Myocyte (in vitro differentiated cells): ENCODE measurements around the gene NEU1. TPM values are rescaled to one million over a fixed set of nuclear protein-coding genes. Genes with fewer than 3 reads are reported as not detected.
"Not testable (repeated sequence)": the region's sequence is repeated elsewhere in the genome, so short reads cannot be mapped to it uniquely, and the experiment has no call there.

Experiments
- DNase-seq: peaks from one replicate; pipeline ENCODE4 v3.0.0-alpha.2; 2012; ENCODE audit warnings: low read depth
- polyA plus RNA-seq: library from polyadenylated mRNA; unstranded; fragments of >200 nt; gene quantifications from one replicate; pipeline ENCODE4 v1.2.1, GENCODE V29; 2012; ENCODE audit warnings: missing spikeins
- total RNA-seq: library from RNA; depleted of rRNA; stranded (reverse); fragments of >200 nt; gene quantifications from 2 replicates; pipeline ENCODE4 v1.2.3, GENCODE V29; 2014

The NEU1 gene
- 128 and 187 TPM in 2 replicates for total RNA-seq
- 65.8 TPM for polyA plus RNA-seq

DNA sequence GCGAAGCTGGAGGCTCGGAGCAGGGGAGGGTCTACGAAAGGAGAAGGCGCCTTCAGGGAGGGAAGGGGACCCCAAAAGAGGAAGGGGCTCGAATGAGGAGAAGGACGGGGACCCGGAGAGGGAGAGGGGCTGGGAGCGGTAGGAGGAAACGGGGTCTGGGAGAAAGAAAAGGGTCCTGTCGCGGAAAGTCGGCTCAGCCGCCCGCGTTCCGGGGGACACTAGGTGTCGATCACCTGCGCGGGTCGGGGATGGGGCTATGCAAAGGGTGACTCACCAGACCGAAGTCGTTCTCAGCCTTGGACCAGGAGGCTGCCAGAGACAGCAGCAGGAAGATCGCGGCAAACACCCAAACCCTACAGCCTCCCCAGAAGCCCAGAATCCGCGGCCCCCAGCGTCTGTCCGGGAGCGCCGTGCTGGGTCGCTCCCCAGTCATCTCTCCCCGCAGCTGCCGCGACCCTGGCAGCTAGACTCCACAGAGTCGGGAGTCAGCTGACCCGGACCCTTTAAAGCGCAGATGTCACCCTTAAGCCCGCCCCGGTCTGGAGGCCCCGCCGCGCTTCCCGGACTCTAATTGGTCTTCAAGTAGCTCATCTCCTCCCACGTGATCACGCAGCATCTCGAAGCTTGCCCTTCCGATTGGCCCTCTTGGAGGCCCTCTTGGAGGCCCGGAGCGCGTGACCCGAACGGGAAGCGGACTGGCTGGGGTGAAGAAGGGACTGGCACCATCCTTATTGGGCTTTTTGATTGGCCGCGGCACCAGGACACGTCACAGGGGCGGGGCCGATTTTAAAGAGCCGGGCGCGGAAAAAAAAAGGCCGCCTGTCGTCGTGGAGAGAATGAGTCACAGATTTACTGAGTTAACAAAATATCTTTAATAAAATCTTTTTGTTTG lies at the start of gene NEU1:
Gene NEU1, minus strand, starts transcription at position 478 of the 892 bp plus-strand sequence. Its CDS starts 45 bp downstream, at position 433.
- DNase-seq = peak; percentile 100

DNA sequence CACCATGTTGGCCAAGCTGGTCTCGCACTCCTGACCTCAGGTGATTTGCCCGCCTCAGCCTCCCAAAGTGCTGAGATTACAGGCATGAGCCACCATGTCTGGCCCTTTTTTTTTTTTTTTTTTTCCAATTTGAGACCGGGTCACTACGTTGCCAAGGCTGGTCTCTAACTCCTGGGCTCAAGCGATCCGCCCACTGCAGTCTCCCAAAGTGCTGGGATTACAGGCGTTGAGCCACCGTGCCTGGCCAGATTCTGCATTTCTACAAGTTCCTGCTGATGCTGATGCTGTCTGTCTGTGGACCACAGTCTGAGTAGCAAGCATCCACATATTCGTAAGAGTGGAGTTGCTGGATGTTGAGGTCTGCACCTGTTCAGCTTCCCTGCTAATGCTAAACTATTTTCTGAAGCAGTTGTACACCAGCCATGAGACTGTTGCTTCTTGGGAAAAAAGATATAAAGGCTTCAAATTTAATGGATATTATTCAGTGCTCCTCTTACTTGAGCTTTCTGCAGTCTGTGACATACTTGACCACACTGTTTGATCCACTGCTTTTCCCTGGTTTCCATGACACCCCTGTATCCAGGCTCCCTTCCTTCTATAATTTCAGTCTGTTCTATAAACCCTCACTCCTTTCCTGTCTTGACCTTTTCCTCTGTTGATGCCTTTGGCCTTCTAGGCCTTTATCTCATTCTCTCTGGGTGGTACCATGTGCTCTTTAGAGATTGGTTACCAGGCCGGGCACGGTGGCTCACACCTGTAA lies 49.4 kb upstream of the NEU1 start:
- DNase-seq = no peak

DNA sequence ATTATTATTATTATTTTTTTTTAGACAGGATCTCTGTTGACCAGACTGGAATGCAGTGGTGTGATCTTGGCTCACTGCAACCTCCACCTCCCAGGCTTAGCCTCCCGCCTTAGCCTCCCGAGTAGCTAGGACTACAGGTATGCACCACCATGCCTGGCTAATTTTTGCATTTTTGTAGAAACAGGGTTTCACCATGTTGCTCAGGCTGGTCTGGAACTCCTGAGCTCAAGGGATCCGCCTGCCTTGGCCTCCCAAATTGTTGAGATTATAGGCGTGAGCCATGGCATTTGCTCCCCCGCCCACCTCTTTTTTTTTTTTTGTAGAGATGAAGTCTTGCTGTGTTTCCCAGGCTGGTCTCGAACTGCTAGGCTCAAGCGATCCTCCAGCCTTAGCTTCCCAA lies 46.7 kb upstream of the NEU1 start:
- DNase-seq = not testable (repeated sequence)

DNA sequence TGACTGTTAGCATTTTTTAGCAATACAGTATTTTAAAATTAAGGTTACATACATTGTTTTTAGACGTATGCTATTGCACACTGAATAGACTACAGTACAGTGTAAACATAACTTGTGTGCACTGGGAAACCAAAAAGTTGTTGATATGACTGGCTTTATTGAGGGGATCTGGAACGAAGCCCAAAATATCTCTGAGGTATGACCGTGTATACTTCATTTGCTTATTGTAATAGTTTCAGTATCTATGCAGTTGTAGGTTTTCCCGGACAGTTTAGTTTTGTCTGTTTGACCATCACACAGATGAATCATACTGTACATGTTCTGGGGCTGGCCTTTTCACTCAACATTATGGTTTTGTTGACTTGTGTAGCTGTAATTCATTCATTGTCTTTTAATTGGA lies 46.2 kb upstream of the NEU1 start:
- DNase-seq = no peak

DNA sequence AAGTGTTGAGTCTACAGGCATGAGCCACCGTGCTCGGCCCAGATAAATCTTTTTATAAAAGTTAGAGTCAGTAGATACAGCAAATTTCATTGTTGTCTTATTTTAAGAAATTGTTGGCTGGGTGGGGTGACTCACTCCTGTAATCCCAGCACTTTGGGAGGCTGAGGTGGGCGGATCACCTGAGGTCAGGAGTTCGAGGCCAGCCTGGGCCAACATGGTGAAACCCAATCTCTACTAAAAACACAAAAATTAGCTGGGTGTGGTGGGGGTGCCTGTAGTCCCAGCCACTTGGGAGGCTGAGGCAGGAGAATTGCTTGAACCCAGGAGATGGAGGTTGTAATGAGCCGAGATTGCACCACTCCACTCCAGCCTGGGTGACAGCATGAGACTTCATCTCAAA lies 45.6 kb upstream of the NEU1 start:
- DNase-seq = not testable (repeated sequence)

DNA sequence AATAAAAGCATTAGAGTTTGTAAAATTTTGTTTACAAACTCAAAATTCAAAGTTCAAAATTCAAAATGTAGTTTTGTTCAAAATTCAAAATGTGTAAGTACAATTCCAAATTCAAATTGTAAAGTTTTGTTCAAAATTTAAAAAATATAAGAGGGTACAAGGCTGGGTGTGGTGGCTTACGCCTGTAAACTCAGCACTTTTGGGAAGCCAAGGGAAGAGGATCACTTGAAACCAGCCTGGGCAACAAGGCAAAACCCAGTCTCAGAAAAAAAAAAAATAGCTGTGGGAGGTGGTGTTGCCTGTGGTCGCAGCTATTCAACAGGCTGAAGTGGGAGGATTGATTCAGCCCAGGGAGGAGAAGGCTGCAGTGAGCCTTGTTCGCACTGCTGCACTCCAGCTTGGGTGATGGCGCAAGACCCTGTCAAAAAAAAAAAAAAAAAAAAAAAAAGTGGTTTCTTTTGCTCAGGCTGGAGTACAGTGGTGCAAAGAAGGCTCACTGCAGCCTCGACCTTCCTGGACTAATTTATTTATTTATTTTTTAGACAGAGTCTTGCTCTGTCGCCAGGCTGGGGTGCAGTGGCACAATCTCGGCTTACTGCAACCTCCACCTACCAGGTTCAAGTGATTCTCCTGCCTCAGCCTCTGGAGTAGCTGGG lies 44.7 kb upstream of the NEU1 start:
- peak; percentile 43 for DNase-seq

DNA sequence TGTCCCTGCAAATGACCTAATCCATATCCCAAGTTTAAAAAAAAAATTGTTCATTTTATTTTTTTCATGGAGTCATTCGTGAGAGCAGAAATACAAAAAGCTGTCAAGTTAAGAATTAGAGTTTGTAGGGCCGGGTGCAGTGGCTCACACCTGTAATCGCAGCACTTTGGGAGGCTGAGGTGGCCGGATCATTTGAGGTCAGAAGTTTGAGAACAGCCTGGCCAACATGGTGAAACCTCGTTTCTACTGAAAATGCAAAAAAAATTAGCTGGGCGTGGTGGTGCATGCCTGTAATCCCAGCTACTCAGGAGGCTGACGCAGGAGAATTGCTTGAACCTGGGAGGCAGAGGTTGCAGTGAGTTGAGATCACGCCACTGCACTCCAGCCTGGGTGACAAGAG lies 44.1 kb upstream of the NEU1 start:
- not testable (repeated sequence) for DNase-seq

DNA sequence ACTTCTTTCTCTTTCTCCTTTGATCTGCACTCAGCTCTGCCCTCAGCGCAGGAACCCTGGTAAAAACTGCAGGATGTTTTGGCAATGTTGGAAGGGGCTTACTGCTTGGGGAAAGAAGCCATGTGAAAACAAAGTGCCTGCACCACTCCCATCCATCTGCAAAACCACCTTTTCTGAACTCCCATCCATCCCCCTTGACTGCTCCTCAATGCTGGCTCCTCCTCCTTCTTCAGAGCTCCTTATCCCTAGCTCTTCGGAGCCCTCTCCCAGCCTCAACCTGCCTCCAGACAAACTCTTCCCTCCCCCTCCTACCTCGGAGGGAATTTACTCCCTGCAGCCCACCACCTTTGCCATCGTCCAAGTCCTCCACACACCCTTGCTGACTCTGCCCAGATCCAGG lies 43.5 kb upstream of the NEU1 start:
- DNase-seq = no peak

DNA sequence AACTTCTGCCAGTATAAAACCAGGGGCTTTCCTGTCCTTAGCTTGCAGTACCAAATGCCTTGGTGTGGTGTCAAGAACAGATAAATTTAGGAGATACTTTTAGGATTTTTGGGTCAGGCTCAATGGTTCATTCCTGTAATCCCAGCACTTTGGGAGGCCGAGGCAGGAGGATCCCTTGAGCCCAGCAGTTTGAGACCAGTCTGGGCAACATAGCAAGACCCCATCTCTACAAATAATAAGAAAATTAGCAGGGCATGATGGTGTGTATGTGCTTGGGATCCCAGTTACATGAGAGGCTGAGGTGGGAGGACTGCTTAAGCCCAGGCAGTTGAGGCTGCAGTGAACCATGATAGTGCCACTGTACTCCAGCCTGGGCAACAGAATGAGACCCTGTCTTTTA lies 42.4 kb upstream of the NEU1 start:
- no peak for DNase-seq

DNA sequence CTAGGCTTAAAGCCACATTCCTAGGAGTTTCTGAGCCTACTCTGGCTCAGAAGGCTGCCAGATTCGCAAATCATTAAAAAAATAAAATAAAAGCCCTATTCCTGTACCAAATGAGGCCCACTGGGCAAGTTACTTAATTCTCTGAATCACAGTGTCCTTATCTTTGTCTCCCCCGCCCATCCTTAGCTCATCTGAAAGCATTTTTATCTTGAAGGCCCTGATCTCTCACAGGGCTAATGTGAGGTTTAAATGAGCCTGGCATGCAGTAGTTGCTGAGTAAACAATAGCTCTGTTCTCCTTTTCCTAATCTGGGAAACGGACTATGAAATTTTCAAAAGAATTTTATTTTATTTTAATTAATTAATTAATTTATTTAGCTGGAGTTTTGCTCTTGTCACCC lies 41.3 kb upstream of the NEU1 start:
- no peak for DNase-seq

DNA sequence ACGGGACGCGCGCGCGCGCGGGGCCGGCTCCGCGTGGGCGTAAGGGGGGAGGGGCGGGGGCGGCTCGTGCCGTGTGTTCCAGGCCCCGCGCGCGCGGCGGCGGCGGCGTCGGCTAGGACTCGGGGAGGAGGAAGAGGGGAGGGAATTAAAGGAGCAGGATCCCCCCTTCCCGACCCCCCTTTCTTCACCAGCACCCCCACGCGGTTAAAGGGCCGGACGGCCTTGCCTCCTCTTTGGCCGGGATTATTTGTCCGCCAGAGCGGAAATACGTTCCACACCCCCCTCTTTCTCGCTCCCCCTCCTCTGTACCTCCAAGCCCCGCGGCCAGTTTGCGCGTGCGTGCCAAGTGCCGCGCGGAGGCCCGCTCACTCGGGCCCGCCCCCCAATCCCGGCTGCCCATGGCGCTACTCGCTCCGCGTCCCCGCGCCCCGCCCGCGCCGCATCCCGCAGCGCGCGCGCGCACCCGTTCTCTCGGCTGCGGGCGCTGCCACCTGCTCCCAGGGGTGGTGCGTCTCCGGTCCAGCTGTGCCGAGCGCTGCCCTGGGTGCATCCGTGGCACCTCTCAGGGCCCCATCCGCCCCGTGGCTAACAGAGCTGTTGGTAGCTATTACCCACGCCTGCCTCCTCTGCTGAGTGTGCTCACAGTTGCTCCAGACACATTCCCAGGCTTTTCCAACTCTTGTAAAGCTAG lies 39.5 kb upstream of the NEU1 start, which contains the start of gene ZBTB12:
Gene ZBTB12, minus strand, starts transcription at position 134 of the 691 bp plus-strand sequence. CDS start 781 bp downstream, outside the sequence.
- peak; percentile 97 for DNase-seq

DNA sequence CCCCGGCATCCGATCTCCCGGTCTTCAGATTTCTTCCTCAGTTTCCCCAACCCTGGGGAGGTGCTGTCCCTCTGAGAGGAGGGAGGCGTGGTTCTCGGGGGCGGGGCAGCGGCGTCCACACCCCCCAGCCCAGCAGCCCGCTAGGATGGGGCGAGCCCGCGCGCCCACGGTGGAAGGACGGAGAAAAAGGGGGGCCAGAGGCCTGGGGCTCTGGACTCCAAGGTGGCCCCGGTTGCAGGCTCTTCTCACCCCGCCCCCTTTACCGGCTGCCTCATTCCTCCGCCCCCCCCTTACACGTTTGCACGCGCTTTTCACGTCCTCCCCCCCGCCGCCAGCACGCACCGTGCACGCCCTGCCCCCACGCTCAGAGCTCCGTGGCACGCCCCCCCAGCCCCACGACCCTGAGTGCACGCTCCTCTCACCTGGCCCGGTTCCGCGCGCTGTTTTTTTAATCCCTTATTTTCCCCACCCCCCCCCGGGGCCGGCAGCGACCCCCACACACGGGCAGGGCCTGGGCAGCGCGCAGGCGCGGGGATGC lies 38.9 kb upstream of the NEU1 start:
- peak; percentile 50 for DNase-seq

DNA sequence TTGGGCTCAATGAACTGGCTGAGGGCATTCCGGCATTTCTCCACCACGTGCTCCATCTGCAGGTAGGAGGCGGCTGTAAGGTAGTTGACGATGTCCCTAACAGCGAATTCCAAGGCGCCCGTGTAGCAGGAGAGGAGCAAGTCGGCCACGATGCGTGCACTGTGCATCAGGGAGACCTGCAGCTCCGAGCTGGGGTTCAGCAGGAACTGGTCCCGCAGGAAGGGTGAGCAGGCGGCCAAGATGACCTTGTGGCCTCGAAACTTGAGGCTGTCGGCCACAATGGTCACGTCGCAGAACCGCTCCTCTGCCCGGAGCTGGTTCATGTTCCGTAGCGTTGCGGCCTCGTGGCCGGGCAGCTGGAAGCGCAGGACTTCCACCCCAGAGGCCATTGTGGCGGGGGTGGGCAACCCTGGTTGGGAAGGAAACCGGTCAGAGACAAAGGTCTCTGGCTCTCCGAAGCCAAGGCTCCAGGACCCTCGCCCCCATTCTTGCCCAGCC lies 38.3 kb upstream of the NEU1 start:
- DNase-seq = peak; percentile 55

DNA sequence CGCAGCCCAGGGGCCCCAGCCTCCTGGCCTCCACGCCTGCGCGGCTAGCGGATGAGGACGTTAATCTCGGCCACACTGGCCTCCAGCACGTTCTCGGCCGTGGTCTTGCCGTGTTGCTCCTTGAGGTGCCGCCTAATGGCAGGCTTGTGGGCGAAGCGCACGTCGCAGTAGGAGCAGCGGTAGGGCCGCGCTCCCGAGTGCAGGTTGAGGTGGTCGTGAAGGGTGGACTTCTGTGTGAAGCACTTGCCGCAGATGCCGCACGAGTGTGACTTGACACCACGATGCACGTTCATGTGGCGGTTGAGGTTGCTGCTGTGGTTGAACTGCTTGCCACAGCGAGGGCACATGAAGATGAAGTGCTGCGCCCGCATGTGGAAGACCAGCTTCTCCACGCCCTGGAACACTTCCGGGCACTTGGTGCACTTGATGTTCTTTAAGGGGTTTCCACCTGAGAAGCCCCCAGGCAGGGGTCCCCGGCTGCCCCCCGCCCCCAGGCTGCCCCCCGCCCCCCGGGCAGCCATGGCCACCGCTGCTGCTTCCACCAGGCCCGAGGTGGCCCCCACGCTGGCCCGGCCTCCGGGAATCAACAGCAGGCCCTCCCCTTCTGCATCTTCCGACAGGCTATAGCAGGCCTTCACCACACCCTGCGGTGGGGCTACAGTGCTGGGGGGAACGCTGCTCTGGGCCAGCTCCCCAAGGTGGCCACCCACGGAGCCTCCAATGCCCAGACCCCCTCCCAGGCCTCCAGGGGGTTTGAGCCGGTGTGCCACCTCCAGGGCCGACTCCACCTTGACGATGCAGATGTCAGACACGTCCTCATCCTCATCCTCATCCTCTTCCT lies 37.5 kb upstream of the NEU1 start:
- DNase-seq = no peak

DNA sequence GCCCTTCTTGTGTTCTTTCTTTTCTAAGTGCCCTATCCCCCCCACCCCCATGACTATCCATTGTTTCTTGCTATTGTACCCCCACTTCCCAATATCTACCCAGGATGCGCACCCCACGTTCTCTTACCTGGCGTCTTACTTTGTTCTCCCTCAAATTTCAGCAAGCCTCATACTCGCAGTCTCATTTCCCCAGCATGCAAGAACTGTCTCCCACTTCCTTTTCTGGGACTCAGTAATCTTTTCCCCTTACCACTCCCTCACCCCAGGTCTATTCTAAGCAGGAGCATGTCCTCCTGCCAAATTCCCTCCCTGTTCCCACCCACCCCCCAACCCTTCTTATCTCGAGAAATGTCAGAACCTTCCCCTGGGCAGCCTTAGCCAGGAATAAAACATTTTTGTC lies 36.6 kb upstream of the NEU1 start:
- DNase-seq = no peak

DNA sequence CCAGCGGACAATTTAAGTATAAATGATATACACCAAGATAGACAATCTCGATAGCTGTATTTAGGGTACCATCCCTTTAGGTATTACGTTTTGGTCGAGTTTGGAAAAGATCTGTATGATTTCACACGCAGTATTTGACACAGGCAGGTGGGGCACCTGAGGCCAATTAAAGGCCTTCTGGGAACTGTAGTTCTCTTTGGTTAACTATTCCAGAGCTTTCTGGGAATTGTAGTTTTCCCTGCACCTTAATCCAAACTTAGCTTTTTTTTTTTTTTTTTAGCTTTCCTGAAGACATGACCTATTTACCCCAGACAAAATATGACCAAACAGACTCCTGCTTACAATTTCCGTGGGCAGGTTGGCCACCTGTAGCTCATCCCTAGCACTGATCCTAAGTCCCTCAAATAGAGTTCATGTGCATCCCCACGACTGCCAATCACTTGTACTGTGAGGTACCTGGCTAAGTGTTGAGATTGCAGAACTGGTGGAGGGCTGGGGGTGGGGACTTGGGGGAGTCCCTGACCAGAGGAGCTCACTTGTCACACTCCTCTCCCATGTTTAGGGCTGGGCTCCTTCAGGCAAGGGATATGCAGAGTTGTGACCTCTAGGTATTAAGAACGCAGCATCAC lies 35.9 kb upstream of the NEU1 start:
- peak; percentile 42 for DNase-seq

DNA sequence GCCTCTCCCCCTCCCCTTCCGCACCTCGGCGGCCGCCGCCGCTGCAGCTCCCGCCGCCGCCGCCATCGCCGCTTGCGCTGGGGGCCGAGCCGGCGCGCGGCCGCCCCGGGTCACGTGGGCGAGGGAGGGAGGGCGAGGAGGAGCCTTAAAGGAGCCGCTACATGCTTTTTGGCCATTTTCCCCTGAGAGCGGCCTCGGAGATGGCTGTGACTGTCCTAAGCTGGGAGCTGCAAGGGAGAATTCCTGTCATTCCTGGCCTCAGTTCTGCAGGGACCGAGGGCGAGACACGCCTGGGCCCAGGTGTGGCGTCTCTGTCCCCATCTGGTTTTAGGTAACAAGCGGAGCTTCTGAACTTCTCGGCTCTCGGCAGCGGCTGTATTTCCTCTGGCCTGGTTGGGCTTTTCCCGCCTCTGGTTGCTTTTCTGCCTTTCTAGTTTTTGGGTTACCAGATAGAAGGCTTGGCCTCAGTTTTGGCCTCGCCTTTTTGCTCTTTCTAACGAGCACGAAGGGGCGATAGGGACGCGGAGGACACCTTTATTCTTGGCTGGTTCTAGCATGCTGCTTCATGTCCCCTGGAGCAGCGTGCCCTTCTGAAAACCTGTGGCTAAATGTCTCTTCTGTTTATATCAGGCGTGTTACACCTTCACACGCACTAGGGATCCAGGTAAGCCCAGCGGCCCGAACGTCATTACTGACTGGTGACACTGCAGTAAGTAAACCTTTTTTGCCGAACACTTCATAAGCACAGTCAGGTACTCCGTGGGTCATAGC lies 35.2 kb upstream of the NEU1 start, which contains the start of gene EHMT2:
Gene EHMT2, minus strand, starts transcription at position 87 of the 771 bp plus-strand sequence. Its CDS starts 21 bp downstream, at position 66.
- peak; percentile 86 for DNase-seq
